Vagina (tissue), 2 donors: ENCODE results near the gene DNAH8.

ENCODE experiments used
- CTCF ChIP-seq, 3 experiments: fragments of 450-650 bp in 2 of 3; fragments of 200-600 bp in 1 of 3; sonication (generic) in 1 of 3; IDR thresholded peaks; one replicate each; pipeline ENCODE4 v1.5.1; 2017 to 2019; ENCODE audit warnings: antibody characterized with exemption in 3 of 3, mild to moderate bottlenecking in 2 of 3, moderate library complexity in 2 of 3
- POLR2A ChIP-seq, 2 donors: fragments of 450-650 bp; IDR thresholded peaks; one replicate each; pipeline ENCODE4 v1.6.1; 2017; ENCODE audit warnings: antibody characterized with exemption in 2 of 2, mild to moderate bottlenecking in 2 of 2, moderate library complexity in 2 of 2
- POLR2AphosphoS5 ChIP-seq, 2 donors: sonication (generic); formaldehyde crosslinking; IDR thresholded peaks; one replicate each; pipeline ENCODE4 v1.9.0; 2017; ENCODE audit warnings: antibody characterized with exemption in 2 of 2, mild to moderate bottlenecking in 2 of 2, low read depth in 1 of 2; ENCODE audit not compliant: insufficient read depth in 1 of 2

DNA sequence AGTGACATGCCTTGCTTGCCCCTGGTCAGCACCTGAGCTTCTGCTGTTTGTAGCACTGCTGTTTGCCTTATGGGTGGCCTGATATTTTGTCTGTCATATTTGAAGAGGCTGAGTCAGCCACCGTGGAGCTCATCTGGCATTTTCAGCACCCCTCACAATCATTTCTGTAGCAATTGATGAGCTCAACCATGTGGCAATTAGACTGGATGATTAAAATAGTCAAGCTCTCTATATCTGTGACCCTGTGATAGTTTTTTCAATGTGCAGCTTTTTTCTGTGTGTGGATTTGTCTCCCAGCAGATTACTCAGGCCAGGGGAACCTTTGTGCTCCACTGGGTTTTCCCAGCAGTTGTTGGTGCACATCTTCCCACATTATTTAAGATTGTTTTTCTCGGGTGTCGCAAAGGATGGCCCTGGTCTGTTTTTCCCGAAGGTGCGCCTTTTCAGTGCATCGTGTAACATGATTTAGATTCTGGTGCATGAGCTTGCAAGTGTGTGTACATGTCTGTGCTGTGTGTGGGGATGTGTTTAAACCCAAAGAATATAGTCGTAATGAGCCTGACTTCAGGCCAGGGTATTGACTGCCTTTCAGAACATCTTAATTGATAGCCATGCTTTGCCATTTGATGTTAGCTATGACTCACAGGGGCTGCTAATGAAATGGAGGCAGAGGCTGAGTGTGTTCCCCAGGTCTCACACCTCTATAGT, 301.9 kb downstream of the DNAH8 start:
- TF ChIP-seq POLR2AphosphoS5 (IDR thresholded peaks at IDR 0.05; ENCODE audit: insufficient read depth in 1 of 2, low read depth in 1 of 2) (no peak), CTCF (IDR thresholded peaks at IDR 0.05) (no peak), POLR2A (IDR thresholded peaks at IDR 0.05) (no peak)
